A549 (cell line): ENCODE results near the gene NHEJ1. TPM values are rescaled to one million over a fixed set of nuclear protein-coding genes. Genes with fewer than 3 reads are reported as not detected.
A peak's percentile ranks its signal among the peaks of the same experiment; 100 is the strongest.

Source experiments
- ATAC-seq, 2 experiments: fragments of 200-7000 bp in 1 of 2; fragments of >200 bp in 1 of 2; cut with Nextera tagmentation in 1 of 2; cut with Tn5 transposase in 1 of 2; 3 replicates each; pipeline versions ENCODE4 v1.8.0 to v1.9.1; 2018 to 2020; ENCODE audit warnings: mild to moderate bottlenecking in 1 of 2, moderate library complexity in 1 of 2
- CTCF ChIA-PET: fragments of 300-600 bp; sonication (Branson Sonifier 250); formaldehyde crosslinking; extraction: SDS; loops from one replicate; lab custom pipeline; 2021; ENCODE audit warnings: antibody characterized with exemption, inconsistent platforms; lab: Yijun Ruan, JAX
- POLR2A ChIA-PET: fragments of 350-600 bp; formaldehyde crosslinking; extraction: SDS; loops from one replicate; lab custom pipeline; 2021; ENCODE audit warnings: antibody characterized with exemption, inconsistent platforms; lab: Yijun Ruan, JAX
- DNase-seq, 2 experiments: peaks; one replicate each; pipeline versions ENCODE4 v3.0.0 to v3.0.0-alpha.2; 2011 to 2016; ENCODE audit warnings: low read depth in 1 of 2, low spot score in 1 of 2
- FAIRE-seq: peaks from 2 replicates; lab custom pipeline; 2011; peaks lifted over from hg19 to GRCh38; lab: Jason Lieb, UNC
- H3K27ac ChIP-seq, 2 experiments: fragments of >200 bp; sonication (Bioruptor Twin); formaldehyde crosslinking; 3 replicates each; pipeline ENCODE4 v1.5.1; 2016 to 2017
- H3K4me1 ChIP-seq: fragments of >200 bp; sonication (Bioruptor Twin); formaldehyde crosslinking; 3 replicates; pipeline ENCODE4 v1.6.1; 2016
- H3K4me2 ChIP-seq: fragments of >200 bp; sonication (Bioruptor Twin); formaldehyde crosslinking; 3 replicates; pipeline ENCODE4 v1.6.1; 2016
- H3K4me3 ChIP-seq: fragments of >200 bp; sonication (Bioruptor Twin); formaldehyde crosslinking; 3 replicates; pipeline ENCODE4 v1.5.1; 2016
- H3K9me3 ChIP-seq: fragments of >200 bp; sonication (Bioruptor Twin); formaldehyde crosslinking; 3 replicates; pipeline ENCODE4 v1.6.1; 2016
- BHLHE40 ChIP-seq: IDR thresholded peaks from 2 replicates; pipeline ENCODE4 v1.6.1; 2012; ENCODE audit warnings: low read depth, low read length, inconsistent platforms
- CHD4 ChIP-seq: fragments of 200-600 bp; sonication (generic); IDR thresholded peaks from 2 replicates; pipeline ENCODE4 v1.6.1; 2016; ENCODE audit warnings: antibody characterized with exemption, mild to moderate bottlenecking, borderline replicate concordance
- EHMT2 ChIP-seq: fragments of 200-600 bp; sonication (generic); IDR thresholded peaks from 2 replicates; pipeline ENCODE4 v1.6.1; 2016; ENCODE audit warnings: antibody characterized with exemption, low read depth, mild to moderate bottlenecking, moderate library complexity
- HDAC2 ChIP-seq: fragments of 200-600 bp; sonication (generic); IDR thresholded peaks from 2 replicates; pipeline ENCODE4 v1.6.1; 2016
- HOXB5 ChIP-seq: fragments of 250-450 bp; sonication (Bioruptor Pico); IDR thresholded peaks from 2 replicates; pipeline ENCODE4 v1.5.0; 2020; ENCODE audit warnings: mild to moderate bottlenecking, moderate library complexity
- MAZ ChIP-seq: fragments of 150-350 bp; IDR thresholded peaks from 2 replicates; pipeline ENCODE4 v1.6.1; 2014; ENCODE audit warnings: antibody characterized with exemption, low read depth, low read length, borderline replicate concordance
- MYC ChIP-seq: IDR thresholded peaks from 2 replicates; pipeline ENCODE4 v1.6.1; 2012; ENCODE audit warnings: mild to moderate bottlenecking, inconsistent platforms, low read length, improper control_type of control experiment, borderline replicate concordance
- NPAS2 ChIP-seq: fragments of 250-450 bp; sonication (Bioruptor Pico); IDR thresholded peaks from 2 replicates; pipeline ENCODE4 v1.8.0; 2022; ENCODE audit warnings: mild to moderate bottlenecking, moderate library complexity, borderline replicate concordance
- NR3C1 ChIP-seq: fragments of >200 bp; sonication (Bioruptor Twin); formaldehyde crosslinking; IDR thresholded peaks from 3 replicates; pipeline ENCODE4 v1.6.1; 2017
- POLR2AphosphoS2 ChIP-seq: conservative IDR thresholded peaks from 2 replicates; pipeline ENCODE4 v1.6.1; 2012; ENCODE audit warnings: low read length, improper control_type of control experiment, inconsistent platforms
- RAD21 ChIP-seq, 2 experiments: fragments of >200 bp in 1 of 2; sonication (Bioruptor Twin) in 1 of 2; formaldehyde crosslinking in 1 of 2; IDR thresholded peaks in 1 of 2; conservative IDR thresholded peaks in 1 of 2; 2 replicates in 1 of 2; 3 replicates in 1 of 2; pipeline ENCODE4 v1.6.1; 2012 to 2018; ENCODE audit warnings: inconsistent platforms in 1 of 2
- RARB ChIP-seq: fragments of 250-450 bp; sonication (Bioruptor Pico); IDR thresholded peaks from 2 replicates; pipeline ENCODE4 v1.8.0; 2021; ENCODE audit warnings: mild to moderate bottlenecking, moderate library complexity
- RNF2 ChIP-seq: fragments of 200-600 bp; sonication (generic); IDR thresholded peaks from 2 replicates; pipeline ENCODE4 v1.6.1; 2016; ENCODE audit warnings: low read depth, mild to moderate bottlenecking, antibody characterized with exemption, moderate library complexity, borderline replicate concordance
- SMC3 ChIP-seq: fragments of >200 bp; sonication (Bioruptor Twin); formaldehyde crosslinking; IDR thresholded peaks from 3 replicates; pipeline ENCODE4 v1.6.1; 2018; ENCODE audit warnings: inconsistent platforms
- SREBF2 ChIP-seq: fragments of 450-650 bp; IDR thresholded peaks from 2 replicates; pipeline ENCODE4 v1.6.1; 2014; ENCODE audit warnings: mild to moderate bottlenecking, moderate library complexity
- TFCP2L1 ChIP-seq: fragments of 250-450 bp; sonication (Bioruptor Pico); IDR thresholded peaks from 2 replicates; pipeline ENCODE4 v1.5.0; 2021; ENCODE audit warnings: mild to moderate bottlenecking
- TP53 ChIP-seq: fragments of 250-450 bp; sonication (Bioruptor Pico); IDR thresholded peaks from 2 replicates; pipeline ENCODE4 v1.5.0; 2021; ENCODE audit warnings: mild to moderate bottlenecking, moderate library complexity
- WGBS: methylation state at CpG from one replicate; pipeline ENCODE4 v1.1.6; 2017; ENCODE audit errors: missing lambda C conversion rate; 5-methylcytosine and 5-hydroxymethylcytosine counted together
- polyA plus RNA-seq, 4 experiments: library from polyadenylated mRNA; depleted of rRNA in 3 of 4; stranded (reverse); fragments of >200 nt; fragmentation: RNase III in 1 of 4; extraction: RNeasy Plus Mini Kit Qiagen cat#74134 plus additional on column Dnase treatment in 1 of 4; gene quantifications; 2 replicates in 3 of 4; 3 replicates in 1 of 4; pipeline ENCODE4 v1.2.3, GENCODE V29; 2011 to 2017
- TF ChIP-seq, protein P1 (sequence below): IDR thresholded peaks from 2 replicates; pipeline ENCODE4 v1.6.1; 2012; ENCODE audit warnings: low read depth, borderline replicate concordance
- TF ChIP-seq, protein P2 (sequence below): fragments of >200 bp; sonication (Bioruptor Twin); formaldehyde crosslinking; IDR thresholded peaks from 3 replicates; pipeline ENCODE4 v1.5.1; 2016
- TF ChIP-seq, protein P3 (sequence below): fragments of 200-600 bp; sonication (generic); IDR thresholded peaks from 2 replicates; pipeline ENCODE4 v1.6.1; 2016; ENCODE audit warnings: antibody characterized with exemption, mild to moderate bottlenecking, moderate library complexity

The NHEJ1 gene
- polyA plus RNA-seq, 2 of the 4 experiments (the other 2 are of a cell fraction), result 18.5 to 31.8 TPM

DNA sequence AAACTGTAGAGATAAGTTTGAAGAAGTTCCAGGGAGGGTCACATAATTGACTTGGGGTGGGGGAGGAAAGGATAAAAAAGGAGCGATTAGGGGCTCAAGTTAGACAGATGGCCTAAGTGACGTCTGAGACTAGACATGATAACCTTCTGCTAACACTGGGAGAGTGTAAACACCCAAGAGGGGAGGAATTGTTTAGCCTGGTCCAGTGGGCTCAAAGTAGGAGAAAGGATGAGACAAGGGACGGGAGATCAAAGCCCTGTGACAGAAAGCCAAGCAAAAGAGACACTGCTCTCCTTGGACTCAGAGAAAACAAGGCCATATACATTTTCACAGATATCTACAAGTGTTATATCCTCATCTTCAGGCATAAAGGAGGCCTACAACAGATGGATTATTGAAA, 54.4 kb downstream of the NHEJ1 start:
- 81% methylated on average over 3 of the region's 3 CpGs for WGBS
- no peak for FAIRE-seq

DNA sequence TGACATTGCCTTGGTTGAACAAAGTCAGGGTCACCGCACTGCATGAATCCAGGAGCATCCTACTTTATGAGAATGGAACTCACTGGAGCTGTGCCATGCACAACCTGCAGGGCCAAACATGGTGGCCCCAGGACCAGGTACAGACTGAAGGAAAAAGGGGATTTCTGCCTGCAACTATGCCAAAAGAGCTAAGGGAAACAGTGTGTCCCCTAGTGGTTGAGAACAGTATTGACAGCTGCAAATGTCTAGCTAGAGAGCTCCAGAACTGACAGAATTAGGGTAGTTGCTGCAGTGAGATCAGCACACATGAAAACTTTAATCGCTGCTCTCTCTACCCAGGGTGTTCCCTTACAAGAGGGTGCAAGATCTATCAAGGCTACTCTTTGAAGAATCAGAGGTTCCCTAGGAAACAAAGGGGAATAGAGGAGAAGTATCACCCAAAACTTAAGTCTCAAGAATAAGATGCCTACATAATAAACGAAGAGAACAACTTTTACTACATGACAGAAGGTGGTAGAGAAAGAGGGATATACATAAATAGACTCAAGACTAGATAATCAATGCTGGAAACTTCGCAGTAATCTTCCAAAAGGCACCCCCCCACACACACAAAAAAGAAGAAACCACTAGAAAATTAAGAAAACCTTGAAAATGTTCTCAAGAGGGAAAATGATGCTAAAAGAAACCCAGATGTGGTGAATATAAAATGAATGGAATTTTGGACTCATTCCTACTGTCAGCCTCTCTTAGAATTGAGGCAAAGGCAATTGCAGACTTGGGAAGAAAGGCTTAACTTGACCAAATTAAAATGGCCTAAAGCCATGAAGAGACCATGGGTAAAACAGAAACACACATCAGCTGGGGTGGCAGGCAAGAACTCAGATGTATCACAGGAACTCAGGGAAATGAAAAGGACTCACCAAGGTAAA, 56.2 kb downstream of the NHEJ1 start:
- no peak overlapping the region for H3K4me2 ChIP-seq
- DNase-seq (peak; percentile 28 to 60), FAIRE-seq (no peak), ATAC-seq (peak; percentile 88 to 95)
- H3K4me1 ChIP-seq, result no peaks in the 10 kb centered on the region
- no peaks in the 10 kb centered on the region for H3K9me3 ChIP-seq
- H3K27ac ChIP-seq, result no peak overlapping the region
- TF ChIP-seq TFCP2L1 (CRISPR knock-in tag) (0 out of 2 replicates have a peak, but pooled peaks have one; percentile 17), SMC3 (peak; percentile 63), RAD21 (conservative IDR thresholded peaks at IDR 0.05 in 1 of 2, IDR thresholded peaks at IDR 0.05 in 1 of 2) (peak; percentile 41 to 47; a peak in 4 of 5 replicates), BHLHE40 (no peak)
- TF ChIP-seq, protein P1, sequence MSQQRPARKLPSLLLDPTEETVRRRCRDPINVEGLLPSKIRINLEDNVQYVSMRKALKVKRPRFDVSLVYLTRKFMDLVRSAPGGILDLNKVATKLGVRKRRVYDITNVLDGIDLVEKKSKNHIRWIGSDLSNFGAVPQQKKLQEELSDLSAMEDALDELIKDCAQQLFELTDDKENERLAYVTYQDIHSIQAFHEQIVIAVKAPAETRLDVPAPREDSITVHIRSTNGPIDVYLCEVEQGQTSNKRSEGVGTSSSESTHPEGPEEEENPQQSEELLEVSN, result no peak
- TF ChIP-seq, protein P2, sequence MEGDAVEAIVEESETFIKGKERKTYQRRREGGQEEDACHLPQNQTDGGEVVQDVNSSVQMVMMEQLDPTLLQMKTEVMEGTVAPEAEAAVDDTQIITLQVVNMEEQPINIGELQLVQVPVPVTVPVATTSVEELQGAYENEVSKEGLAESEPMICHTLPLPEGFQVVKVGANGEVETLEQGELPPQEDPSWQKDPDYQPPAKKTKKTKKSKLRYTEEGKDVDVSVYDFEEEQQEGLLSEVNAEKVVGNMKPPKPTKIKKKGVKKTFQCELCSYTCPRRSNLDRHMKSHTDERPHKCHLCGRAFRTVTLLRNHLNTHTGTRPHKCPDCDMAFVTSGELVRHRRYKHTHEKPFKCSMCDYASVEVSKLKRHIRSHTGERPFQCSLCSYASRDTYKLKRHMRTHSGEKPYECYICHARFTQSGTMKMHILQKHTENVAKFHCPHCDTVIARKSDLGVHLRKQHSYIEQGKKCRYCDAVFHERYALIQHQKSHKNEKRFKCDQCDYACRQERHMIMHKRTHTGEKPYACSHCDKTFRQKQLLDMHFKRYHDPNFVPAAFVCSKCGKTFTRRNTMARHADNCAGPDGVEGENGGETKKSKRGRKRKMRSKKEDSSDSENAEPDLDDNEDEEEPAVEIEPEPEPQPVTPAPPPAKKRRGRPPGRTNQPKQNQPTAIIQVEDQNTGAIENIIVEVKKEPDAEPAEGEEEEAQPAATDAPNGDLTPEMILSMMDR, result peak; percentile 64
- WGBS, result 35% methylated on average over 4 of the region's 4 CpGs
- ChIA-PET CTCF (interaction anchor here (0.5 to 3.0 kb wide), 26 partner anchors 8 to 228 kb away, joined by 3 to 13 read pairs (median 4); partner anchors contain the start of genes CFAP65 and IHH), POLR2A (interaction anchor here (1.0 kb wide), 1 partner anchor 44 kb away, joined by 3 read pairs; no protein-coding TSS in a partner anchor)
- no peak overlapping the region for H3K4me3 ChIP-seq

More for the DNA sequence above, 54.4 kb downstream of the NHEJ1 start:
- peaks cover 4% of the 10 kb centered on the region; the same call in 2 of the 3 replicates for H3K4me1 ChIP-seq
- ATAC-seq, result no peak
- H3K9me3 ChIP-seq, result no peaks in the 10 kb centered on the region
- no peak overlapping the region for H3K4me2 ChIP-seq
- no peak for TF ChIP-seq MAZ
- no peak for TF ChIP-seq NR3C1
- TF ChIP-seq MYC, result no peak
- TF ChIP-seq, protein P3, sequence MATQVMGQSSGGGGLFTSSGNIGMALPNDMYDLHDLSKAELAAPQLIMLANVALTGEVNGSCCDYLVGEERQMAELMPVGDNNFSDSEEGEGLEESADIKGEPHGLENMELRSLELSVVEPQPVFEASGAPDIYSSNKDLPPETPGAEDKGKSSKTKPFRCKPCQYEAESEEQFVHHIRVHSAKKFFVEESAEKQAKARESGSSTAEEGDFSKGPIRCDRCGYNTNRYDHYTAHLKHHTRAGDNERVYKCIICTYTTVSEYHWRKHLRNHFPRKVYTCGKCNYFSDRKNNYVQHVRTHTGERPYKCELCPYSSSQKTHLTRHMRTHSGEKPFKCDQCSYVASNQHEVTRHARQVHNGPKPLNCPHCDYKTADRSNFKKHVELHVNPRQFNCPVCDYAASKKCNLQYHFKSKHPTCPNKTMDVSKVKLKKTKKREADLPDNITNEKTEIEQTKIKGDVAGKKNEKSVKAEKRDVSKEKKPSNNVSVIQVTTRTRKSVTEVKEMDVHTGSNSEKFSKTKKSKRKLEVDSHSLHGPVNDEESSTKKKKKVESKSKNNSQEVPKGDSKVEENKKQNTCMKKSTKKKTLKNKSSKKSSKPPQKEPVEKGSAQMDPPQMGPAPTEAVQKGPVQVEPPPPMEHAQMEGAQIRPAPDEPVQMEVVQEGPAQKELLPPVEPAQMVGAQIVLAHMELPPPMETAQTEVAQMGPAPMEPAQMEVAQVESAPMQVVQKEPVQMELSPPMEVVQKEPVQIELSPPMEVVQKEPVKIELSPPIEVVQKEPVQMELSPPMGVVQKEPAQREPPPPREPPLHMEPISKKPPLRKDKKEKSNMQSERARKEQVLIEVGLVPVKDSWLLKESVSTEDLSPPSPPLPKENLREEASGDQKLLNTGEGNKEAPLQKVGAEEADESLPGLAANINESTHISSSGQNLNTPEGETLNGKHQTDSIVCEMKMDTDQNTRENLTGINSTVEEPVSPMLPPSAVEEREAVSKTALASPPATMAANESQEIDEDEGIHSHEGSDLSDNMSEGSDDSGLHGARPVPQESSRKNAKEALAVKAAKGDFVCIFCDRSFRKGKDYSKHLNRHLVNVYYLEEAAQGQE, result no peak
- ChIA-PET POLR2A (no interaction called here), CTCF (interaction anchor here (1.4 to 3.0 kb wide), 2 partner anchors 34 to 48 kb away, joined by 5 to 10 read pairs; no protein-coding TSS in a partner anchor)
- H3K4me3 ChIP-seq, result no peak overlapping the region
- no peak for DNase-seq
- H3K27ac ChIP-seq, result no peak overlapping the region

DNA sequence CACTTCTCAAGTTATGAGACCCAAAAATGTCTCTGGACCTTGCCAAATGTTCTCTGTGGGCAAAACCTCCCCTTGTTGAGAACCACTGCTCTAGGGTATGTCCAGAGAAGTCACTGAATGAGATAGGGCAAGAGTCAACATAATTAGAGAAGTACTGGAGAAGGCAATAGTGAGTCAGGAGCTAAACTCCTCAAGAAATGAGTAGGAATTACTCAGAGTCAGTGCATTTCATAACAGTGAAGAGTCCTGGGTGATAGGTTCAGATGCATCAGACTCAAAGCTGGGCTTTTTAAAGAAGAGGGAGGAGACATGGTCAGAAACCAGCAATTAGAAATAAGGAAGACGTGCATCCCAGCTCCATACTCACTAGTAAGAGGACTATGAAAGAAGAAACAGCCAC, 61.3 kb downstream of the NHEJ1 start:
- ChIA-PET CTCF (interaction anchor here (1.0 to 3.3 kb wide), 6 partner anchors 14 to 119 kb away, joined by 3 to 20 read pairs (median 8); no protein-coding TSS in a partner anchor), POLR2A (no interaction called here)
- no peak for ATAC-seq
- TF ChIP-seq, protein P1, result no peak
- TF ChIP-seq, protein P2, result no peak
- TF ChIP-seq RARB (CRISPR knock-in tag), result no peak
- no peak for TF ChIP-seq MAZ
- no peak for TF ChIP-seq TP53 (CRISPR knock-in tag)
- no peak for TF ChIP-seq MYC
- TF ChIP-seq HDAC2, result no peak
- TF ChIP-seq EHMT2, result no peak
- no peak for TF ChIP-seq POLR2AphosphoS2
- no peak for TF ChIP-seq SREBF2
- TF ChIP-seq TFCP2L1 (CRISPR knock-in tag), result no peak
- TF ChIP-seq HOXB5, result no peak
- TF ChIP-seq RNF2, result no peak
- TF ChIP-seq NPAS2 (CRISPR knock-in tag), result no peak
- TF ChIP-seq CHD4, result no peak

More for the DNA sequence above, 61.3 kb downstream of the NHEJ1 start:
- no peak overlapping the region for H3K4me3 ChIP-seq
- no peaks in the 10 kb centered on the region for H3K4me1 ChIP-seq
- no peak overlapping the region for H3K4me2 ChIP-seq
- FAIRE-seq (no peak), DNase-seq (no peak)
- WGBS, result 95% methylated on average over 1 of the region's 1 CpG
- no peak overlapping the region for H3K27ac ChIP-seq
- H3K9me3 ChIP-seq, result no peaks in the 10 kb centered on the region
